Endothelial cell of umbilical vein (primary cell): ENCODE data around the gene UHRF1.
"Not testable (repeated sequence)": the region's sequence is repeated elsewhere in the genome, so short reads cannot be mapped to it uniquely, and the experiment has no call there.

Source experiments
- CTCF ChIP-seq, 2 donors: IDR thresholded peaks; 1 replicate in 1 of 2; 2 replicates in 1 of 2; pipeline ENCODE4 v1.5.1; 2011; ENCODE audit warnings: low read length in 2 of 2, mild to moderate bottlenecking in 2 of 2, moderate library complexity in 2 of 2, control low read depth in 1 of 2, inconsistent platforms in 1 of 2, low read depth in 1 of 2; ENCODE audit not compliant: insufficient read depth in 1 of 2; ENCODE audit errors: extremely low read depth in 1 of 2
- EZH2 ChIP-seq: IDR thresholded peaks from 2 replicates; pipeline ENCODE4 v1.6.1; 2012; ENCODE audit warnings: borderline replicate concordance, low read depth, mild to moderate bottlenecking, moderate library complexity, low read length, inconsistent platforms; ENCODE audit not compliant: severe bottlenecking
- JUN ChIP-seq: IDR thresholded peaks from 2 replicates; pipeline ENCODE4 v1.6.1; 2011; ENCODE audit warnings: borderline replicate concordance, low read depth; ENCODE audit not compliant: insufficient read length, insufficient read depth
- MAX ChIP-seq: IDR thresholded peaks from 2 replicates; pipeline ENCODE4 v1.6.1; 2011; ENCODE audit not compliant: insufficient read depth, insufficient read length
- MYC ChIP-seq: IDR thresholded peaks from one replicate; pipeline ENCODE4 v1.6.1; 2011; ENCODE audit warnings: mild to moderate bottlenecking, low read depth, low read length
- POLR2A ChIP-seq: IDR thresholded peaks from 2 replicates; pipeline ENCODE4 v1.6.1; 2012; ENCODE audit warnings: low read depth, mild to moderate bottlenecking, control low read depth, low read length
- POLR2AphosphoS5 ChIP-seq: IDR thresholded peaks from 2 replicates; pipeline ENCODE4 v1.6.1; 2012; ENCODE audit warnings: low read depth, mild to moderate bottlenecking, control low read depth, low read length, moderate library complexity; ENCODE audit not compliant: insufficient read depth

- TF ChIP-seq CTCF (IDR thresholded peaks at IDR 0.05; ENCODE audit: extremely low read depth in 1 of 2, insufficient read depth in 1 of 2, low read depth in 1 of 2, low read length in 2 of 2); POLR2A; MAX; EZH2; MYC; POLR2AphosphoS5; JUN: not testable (repeated sequence)
Measured at GRCh38 chr19:4954320-4955149, 45.2 kb downstream of the UHRF1 start.
